Endothelial cell of umbilical vein (primary cell): ENCODE data around the gene OPCML. TPM values are rescaled to one million over a fixed set of nuclear protein-coding genes. Genes with fewer than 3 reads are reported as not detected.

ENCODE experiments used
- BruUV-seq: library from RNA; stranded (reverse); fragments of 400-500 nt; replicated peaks from 2 replicates; lab custom pipeline; 2021; lab: Mats Ljungman, UMichigan
- CTCF ChIA-PET: fragments of 300-600, 350-600 bp; sonication (Branson Sonifier 250); formaldehyde crosslinking; loops from one replicate; lab custom pipeline; 2021; ENCODE audit warnings: antibody characterized with exemption, inconsistent platforms; lab: Charles Lee
- POLR2A ChIA-PET: fragments of 300-600, 350-600 bp; sonication (Branson Sonifier 250); formaldehyde crosslinking; loops from one replicate; lab custom pipeline; 2021; ENCODE audit warnings: antibody characterized with exemption, inconsistent platforms; lab: Charles Lee
- DNase-seq: peaks from one replicate; pipeline ENCODE4 v3.0.0-alpha.2; 2011; ENCODE audit warnings: low read depth, low spot score
- FAIRE-seq: peaks from 2 replicates; lab custom pipeline; 2011; peaks lifted over from hg19 to GRCh38; lab: Jason Lieb, UNC
- H2AFZ ChIP-seq: 2 replicates; pipeline ENCODE4 v1.6.0; 2012; ENCODE audit warnings: low read depth, low read length, control low read depth, inconsistent platforms
- H3K27ac ChIP-seq: 2 replicates; pipeline ENCODE4 v1.5.1; 2011; ENCODE audit warnings: low read depth, mild to moderate bottlenecking, control low read depth, low read length, moderate library complexity; ENCODE audit not compliant: insufficient read depth
- H3K27me3 ChIP-seq, 2 experiments: 2 replicates each; pipeline versions ENCODE4 v1.6.0 to v1.6.1; 2011; ENCODE audit warnings: low read length in 2 of 2, mixed read lengths in 1 of 2; ENCODE audit not compliant: control insufficient read depth in 2 of 2, insufficient read depth in 2 of 2
- H3K36me3 ChIP-seq, 2 experiments: 2 replicates in 1 of 2; 3 replicates in 1 of 2; pipeline ENCODE4 v1.5.1; 2011; ENCODE audit warnings: low read length in 2 of 2, mild to moderate bottlenecking in 1 of 2, moderate library complexity in 1 of 2; ENCODE audit not compliant: control insufficient read depth in 2 of 2, insufficient read depth in 2 of 2; ENCODE audit errors: extremely low read depth in 1 of 2
- H3K4me1 ChIP-seq: 3 replicates; pipeline ENCODE4 v1.5.1; 2011; ENCODE audit warnings: mild to moderate bottlenecking, low read length; ENCODE audit not compliant: control insufficient read depth, insufficient read depth; ENCODE audit errors: extremely low read depth
- H3K4me2 ChIP-seq: 2 replicates; pipeline ENCODE4 v1.6.1; 2011; ENCODE audit warnings: low read length, control low read depth, mixed read lengths; ENCODE audit not compliant: insufficient read depth
- H3K4me3 ChIP-seq, 3 experiments: fragments of 200-600 bp in 1 of 3; sonication (generic), shearing (Covaris generic) in 1 of 3; replicated peaks in 1 of 3; 2 replicates each; pipeline ENCODE4 v1.5.1; 2011 to 2016; ENCODE audit warnings: control low read depth in 3 of 3, low read length in 3 of 3, mild to moderate bottlenecking in 2 of 3, inconsistent platforms in 1 of 3, low read depth in 1 of 3, moderate library complexity in 1 of 3; ENCODE audit not compliant: insufficient read depth in 1 of 3
- H3K79me2 ChIP-seq: 2 replicates; pipeline ENCODE4 v1.6.0; 2012; ENCODE audit warnings: low read length, inconsistent platforms; ENCODE audit not compliant: control insufficient read depth, insufficient read depth
- H3K9ac ChIP-seq: replicated peaks from 2 replicates; pipeline ENCODE3; 2011; ENCODE audit warnings: low read length, control low read depth; ENCODE audit not compliant: insufficient read depth; ENCODE audit errors: extremely low read depth
- H3K9me1 ChIP-seq: replicated peaks from 3 replicates; pipeline ENCODE4 v1.6.0; 2011; ENCODE audit warnings: mild to moderate bottlenecking, low read length; ENCODE audit not compliant: control insufficient read depth, insufficient read depth; ENCODE audit errors: extremely low read depth
- H3K9me3 ChIP-seq: replicated peaks from 2 replicates; pipeline ENCODE4 v1.5.1; 2012; ENCODE audit warnings: low read length, inconsistent platforms; ENCODE audit not compliant: control insufficient read depth, insufficient read depth
- H4K20me1 ChIP-seq: replicated peaks from 2 replicates; pipeline ENCODE3; 2011; ENCODE audit warnings: mild to moderate bottlenecking, low read length; ENCODE audit not compliant: control insufficient read depth, insufficient read depth; ENCODE audit errors: extremely low read depth
- CTCF ChIP-seq, 2 donors: IDR thresholded peaks; 1 replicate in 1 of 2; 2 replicates in 1 of 2; pipeline ENCODE4 v1.5.1; 2011; ENCODE audit warnings: low read length in 2 of 2, mild to moderate bottlenecking in 2 of 2, moderate library complexity in 2 of 2, control low read depth in 1 of 2, inconsistent platforms in 1 of 2, low read depth in 1 of 2; ENCODE audit not compliant: insufficient read depth in 1 of 2; ENCODE audit errors: extremely low read depth in 1 of 2
- EZH2 ChIP-seq: IDR thresholded peaks from 2 replicates; pipeline ENCODE4 v1.6.1; 2012; ENCODE audit warnings: borderline replicate concordance, low read depth, mild to moderate bottlenecking, moderate library complexity, low read length, inconsistent platforms; ENCODE audit not compliant: severe bottlenecking
- FOS ChIP-seq: IDR thresholded peaks from 2 replicates; pipeline ENCODE4 v1.6.1; 2011; ENCODE audit warnings: mild to moderate bottlenecking, low read length, moderate library complexity, borderline replicate concordance; ENCODE audit not compliant: insufficient read depth
- GATA2 ChIP-seq: IDR thresholded peaks from 2 replicates; pipeline ENCODE4 v1.7.0; 2011; ENCODE audit warnings: low read depth, mild to moderate bottlenecking, moderate library complexity, mixed read lengths, low read length; ENCODE audit not compliant: insufficient read length, insufficient read depth
- JUN ChIP-seq: IDR thresholded peaks from 2 replicates; pipeline ENCODE4 v1.6.1; 2011; ENCODE audit warnings: borderline replicate concordance, low read depth; ENCODE audit not compliant: insufficient read length, insufficient read depth
- MAX ChIP-seq: IDR thresholded peaks from 2 replicates; pipeline ENCODE4 v1.6.1; 2011; ENCODE audit not compliant: insufficient read depth, insufficient read length
- MYC ChIP-seq: IDR thresholded peaks from one replicate; pipeline ENCODE4 v1.6.1; 2011; ENCODE audit warnings: mild to moderate bottlenecking, low read depth, low read length
- POLR2A ChIP-seq: IDR thresholded peaks from 2 replicates; pipeline ENCODE4 v1.6.1; 2012; ENCODE audit warnings: low read depth, mild to moderate bottlenecking, control low read depth, low read length
- POLR2AphosphoS5 ChIP-seq: IDR thresholded peaks from 2 replicates; pipeline ENCODE4 v1.6.1; 2012; ENCODE audit warnings: low read depth, mild to moderate bottlenecking, control low read depth, low read length, moderate library complexity; ENCODE audit not compliant: insufficient read depth
- dilution Hi-C: fragments of 300-500 bp; cut with MboI; formaldehyde crosslinking; loops from one replicate; pipeline ENCODE4 v1.15.0; 2019; ENCODE audit warnings: low sequenced_read_pairs; ENCODE audit not compliant: extremely low pct_ligation_motif_present
- intact Hi-C: fragments of 100-400 bp; cut with micrococcal nuclease; formaldehyde crosslinking; loops from one replicate; pipeline ENCODE4 v1.10.0; 2022
- polyA plus RNA-seq, 4 experiments: library from polyadenylated mRNA; depleted of rRNA in 3 of 4; stranded (reverse) in 3 of 4; unstranded in 1 of 4; fragments of >200 nt; gene quantifications; 2 replicates each; pipeline versions ENCODE4 v1.2.1 to v1.2.3, GENCODE V29; 2011 to 2012; ENCODE audit warnings: missing spikeins in 1 of 4
- total RNA-seq: library from RNA; stranded (reverse); gene quantifications from 2 replicates; pipeline ENCODE4 v1.2.3, GENCODE V29; 2021

Gene OPCML
- total and polyA plus RNA-seq, 2 donors (not counting 3 experiments of a cell fraction or from before 2014, with no cell fraction given): not detected

- CTCF ChIA-PET: no interaction called here
- POLR2A ChIA-PET: no interaction called here
- intact Hi-C loops: no loop called here
Observed at GRCh38 chr11:132862137-132862536, 670.2 kb downstream of the OPCML start.

More at GRCh38 chr11:132862137-132862536, 670.2 kb downstream of the OPCML start:
- TF ChIP-seq POLR2AphosphoS5 (no peak), FOS (no peak), EZH2 (no peak), MAX (no peak), GATA2 (no peak), CTCF (IDR thresholded peaks at IDR 0.05; ENCODE audit: extremely low read depth in 1 of 2, insufficient read depth in 1 of 2, low read depth in 1 of 2, low read length in 2 of 2) (no peak), MYC (no peak), POLR2A (no peak), JUN (no peak)
- no TSS peak for BruUV-seq
- H2AFZ ChIP-seq: no peak overlapping the region
- H3K27me3 ChIP-seq: no peaks in the 10 kb centered on the region
- H3K4me1 ChIP-seq: no peaks in the 10 kb centered on the region
- H3K27ac ChIP-seq: no peak overlapping the region
- no peak overlapping the region for H3K4me2 ChIP-seq
- H3K9ac ChIP-seq: no peak overlapping the region
- H3K9me3 ChIP-seq: no peaks in the 10 kb centered on the region
- FAIRE-seq: no peak
- no peak overlapping the region for H3K4me3 ChIP-seq
- H4K20me1 ChIP-seq: no peaks in the 10 kb centered on the region
- H3K9me1 ChIP-seq: no peaks in the 10 kb centered on the region
- dilution Hi-C loops: no loop called here
- H3K79me2 ChIP-seq: no peaks in the 10 kb centered on the region
- no peaks in the 10 kb centered on the region for H3K36me3 ChIP-seq
- DNase-seq: no peak
